K562 treated with DMSO at 1 percent for 24 hours (cell line): ENCODE results near the gene GDE1. TPM values are rescaled to one million over a fixed set of nuclear protein-coding genes. Genes with fewer than 3 reads are reported as not detected.

Experiments used
- total RNA-seq: library from RNA; unstranded; fragments of 300-600 nt; gene quantifications from 2 replicates; pipeline ENCODE4 v1.2.3, GENCODE V29; 2022; ENCODE audit warnings: low read depth; ENCODE audit not compliant: insufficient read depth

GDE1 gene, protein sequence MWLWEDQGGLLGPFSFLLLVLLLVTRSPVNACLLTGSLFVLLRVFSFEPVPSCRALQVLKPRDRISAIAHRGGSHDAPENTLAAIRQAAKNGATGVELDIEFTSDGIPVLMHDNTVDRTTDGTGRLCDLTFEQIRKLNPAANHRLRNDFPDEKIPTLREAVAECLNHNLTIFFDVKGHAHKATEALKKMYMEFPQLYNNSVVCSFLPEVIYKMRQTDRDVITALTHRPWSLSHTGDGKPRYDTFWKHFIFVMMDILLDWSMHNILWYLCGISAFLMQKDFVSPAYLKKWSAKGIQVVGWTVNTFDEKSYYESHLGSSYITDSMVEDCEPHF
- total RNA-seq: 51.1 and 64.3 TPM in 2 replicates

DNA sequence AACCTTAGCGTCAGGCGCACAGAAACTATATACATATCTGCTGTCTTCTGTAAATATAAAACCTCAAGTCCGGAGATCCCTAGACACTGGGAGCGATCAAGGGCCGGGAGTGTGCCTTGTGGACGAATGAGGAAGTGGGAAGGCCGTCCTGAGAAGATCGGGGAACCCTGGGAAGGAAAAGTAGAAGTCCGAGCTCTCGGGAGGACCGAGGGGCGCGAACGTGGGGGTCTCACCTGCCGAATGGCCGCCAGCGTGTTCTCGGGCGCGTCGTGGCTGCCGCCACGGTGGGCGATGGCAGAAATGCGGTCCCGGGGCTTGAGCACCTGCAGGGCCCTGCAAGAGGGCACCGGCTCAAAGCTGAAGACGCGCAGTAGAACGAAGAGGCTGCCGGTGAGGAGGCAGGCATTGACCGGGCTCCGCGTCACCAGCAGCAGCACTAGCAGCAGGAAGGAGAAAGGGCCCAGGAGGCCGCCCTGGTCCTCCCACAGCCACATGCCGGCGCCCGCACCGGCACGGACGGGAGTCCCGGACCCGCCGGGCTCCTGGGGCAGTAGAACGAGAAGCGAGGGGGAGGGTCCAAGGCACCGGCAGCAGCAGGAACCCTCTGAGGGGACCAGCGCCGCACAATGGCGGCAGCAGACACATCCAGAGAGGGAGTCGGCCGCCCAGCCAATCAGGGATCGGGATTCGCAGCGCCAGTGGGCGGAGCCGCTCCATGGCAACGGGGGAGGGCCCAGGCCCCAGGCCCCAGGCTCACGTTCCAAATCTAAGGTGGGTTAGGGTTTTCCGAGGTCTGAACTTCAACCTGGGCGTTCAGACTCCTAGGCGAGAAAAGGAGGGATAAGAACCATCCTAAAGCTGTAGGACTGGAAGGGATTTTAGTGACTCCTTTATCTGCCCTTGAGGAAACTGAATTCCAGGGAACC lies at the start of gene GDE1:
Gene GDE1, minus strand, starts transcription at position 628 of the 926 bp plus-strand sequence. Its CDS starts 134 bp downstream, at position 494.

DNA sequence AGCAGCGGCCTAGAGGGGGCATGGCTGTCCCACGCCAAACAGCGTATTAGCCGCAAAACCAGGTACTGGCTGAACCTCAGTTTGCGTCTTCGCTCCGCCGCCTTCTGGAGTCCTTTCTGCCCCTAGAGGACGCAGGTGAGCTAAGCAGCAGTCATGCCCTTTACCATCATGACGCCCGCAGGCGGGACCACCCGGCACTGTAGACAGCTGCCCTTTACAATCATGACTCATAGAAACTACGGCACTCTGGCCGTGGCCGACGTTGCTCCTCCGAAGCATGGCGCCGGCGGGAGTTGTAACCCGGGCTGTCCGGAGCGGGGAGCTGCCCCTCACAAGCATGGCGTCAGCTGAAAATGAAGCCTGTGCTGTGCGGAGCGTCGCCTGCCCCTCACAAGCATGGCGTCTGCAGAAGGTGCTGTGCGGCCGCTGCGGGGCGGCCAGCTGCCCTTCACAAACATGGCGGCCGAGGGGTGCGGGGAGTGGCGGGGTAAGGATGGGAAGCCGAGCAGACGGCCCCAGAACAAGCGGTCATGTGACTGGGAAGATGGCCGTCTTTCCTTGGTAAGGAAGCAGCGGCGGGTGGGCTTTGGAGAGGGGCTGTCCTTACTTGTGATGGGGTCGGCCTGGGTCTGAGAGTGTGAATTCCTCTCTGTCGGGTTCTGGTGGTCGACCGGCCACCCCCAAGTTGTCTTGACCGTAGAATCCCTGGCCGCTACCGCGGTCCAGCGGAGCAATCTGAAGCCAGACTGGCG lies 33.5 kb upstream of the GDE1 start, which contains the start of gene VPS35L:
Gene VPS35L, plus strand, starts transcription at position 518 of the 752 bp plus-strand sequence. Its CDS starts 27 bp downstream, at position 545.

DNA sequence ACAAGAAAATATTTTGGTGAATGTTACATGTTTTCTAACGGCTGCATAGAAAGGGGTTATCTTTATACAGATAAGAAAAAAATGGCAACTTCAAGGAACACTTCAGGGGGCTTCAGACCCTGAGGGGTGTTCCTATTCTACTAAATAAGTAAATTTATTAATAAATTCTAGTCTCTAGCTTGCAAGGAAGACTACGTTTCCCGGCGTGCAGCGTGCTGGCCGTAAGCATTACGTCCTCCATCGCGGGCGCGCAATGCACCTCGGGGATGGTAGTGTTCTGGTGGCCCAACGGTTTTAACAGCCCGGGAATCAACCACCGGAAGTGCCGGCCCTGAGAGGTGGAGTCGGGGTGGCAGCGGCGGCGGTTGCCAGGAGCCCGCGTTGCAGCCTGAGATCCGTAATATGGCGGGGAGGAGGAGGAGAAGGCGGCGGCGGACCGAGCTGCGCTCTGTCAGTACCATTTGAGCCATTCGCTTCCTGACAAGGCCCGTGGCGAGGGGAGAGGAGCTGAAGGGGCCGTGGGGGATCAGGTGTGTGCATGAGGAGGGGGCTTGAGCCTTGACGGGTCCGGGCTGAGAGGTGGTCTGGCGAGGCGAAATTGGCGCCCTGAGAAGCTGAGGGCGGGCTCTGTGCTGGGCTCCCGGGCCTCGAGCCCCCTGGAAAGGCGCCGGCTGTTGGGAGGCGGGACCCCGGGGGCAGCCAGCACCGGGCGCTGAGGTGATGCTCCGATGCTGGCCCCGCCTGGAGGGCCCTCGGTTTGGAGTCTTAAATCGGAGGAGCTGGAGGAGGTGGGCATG lies 1.9 kb upstream of the GDE1 start, which contains the start of gene CCP110:
Gene CCP110, plus strand, starts transcription at position 384 of the 797 bp plus-strand sequence. CDS start 3,940 bp downstream, outside the sequence.

Other genes with a start within 250 kb of the GDE1 start
- not detected in 2 replicates for gene CLEC19A, start 236.4 kb downstream of the GDE1 start, total RNA-seq
- 0.97 TPM in 1 of 2 replicates, not detected in the other for gene TMC5, start 104.2 kb downstream of the GDE1 start, total RNA-seq
- gene CCP110, start 1.8 kb upstream of the GDE1 start, total RNA-seq: 6.3 and 7.6 TPM in 2 replicates
- gene VPS35L, start 33.6 kb upstream of the GDE1 start, total RNA-seq: 15.6 and 15.8 TPM in 2 replicates
- gene KNOP1, start 196.1 kb upstream of the GDE1 start, total RNA-seq: 13.6 and 20.0 TPM in 2 replicates
- 3.4 and 4.0 TPM in 2 replicates for gene IQCK, start 196.2 kb upstream of the GDE1 start, total RNA-seq